Heart right ventricle (tissue), 16 donors: ENCODE measurements around the gene CC2D2A. TPM values are rescaled to one million over a fixed set of nuclear protein-coding genes. Genes with fewer than 3 reads are reported as not detected.

Experiments
- ATAC-seq, 8 donors: fragments of 200-7000 bp; cut with Tn5 transposase; one replicate each; pipeline ENCODE4 v1.9.1; 2020; ENCODE audit warnings: mild to moderate bottlenecking in 8 of 8, moderate library complexity in 8 of 8, moderate number of reproducible peaks in 1 of 8
- DNase-seq, 2 donors: peaks; one replicate each; pipeline ENCODE4 v3.0.0-alpha.2; 2020
- H3K27ac ChIP-seq, 10 donors: fragments of 200-600 bp; sonication (generic) in 2 of 10; one replicate each; pipeline versions ENCODE4 v1.5.0 to v1.8.0; 2020 to 2022; ENCODE audit warnings: mild to moderate bottlenecking in 3 of 10
- H3K27me3 ChIP-seq, 7 donors: fragments of 200-600 bp; one replicate each; pipeline ENCODE4 v1.8.0; 2021 to 2022; ENCODE audit warnings: mild to moderate bottlenecking in 2 of 7
- H3K36me3 ChIP-seq, 9 donors: fragments of 200-600 bp; sonication (generic) in 1 of 9; one replicate each; pipeline versions ENCODE4 v1.5.0 to v1.8.0; 2020 to 2022; ENCODE audit warnings: mild to moderate bottlenecking in 2 of 9
- H3K4me1 ChIP-seq, 9 donors: fragments of 200-600 bp; sonication (generic) in 1 of 9; one replicate each; pipeline versions ENCODE4 v1.5.0 to v1.8.0; 2020 to 2022; ENCODE audit warnings: mild to moderate bottlenecking in 4 of 9
- H3K4me3 ChIP-seq, 10 donors: fragments of 200-600 bp; sonication (generic) in 2 of 10; one replicate each; pipeline versions ENCODE4 v1.5.0 to v1.8.0; 2020 to 2022; ENCODE audit warnings: mild to moderate bottlenecking in 7 of 10, moderate library complexity in 2 of 10
- H3K9me3 ChIP-seq, 11 donors: fragments of 200-600 bp in 10 of 11; sonication (generic) in 2 of 11; one replicate each; pipeline versions ENCODE4 v1.5.0 to v1.8.0; 2013 to 2022; ENCODE audit warnings: mild to moderate bottlenecking in 2 of 11, control low read depth in 1 of 11, moderate library complexity in 1 of 11
- WGBS, 2 donors: extraction: QIAGEN DNeasy Blood & Tissue Kit; methylation state at CpG; one replicate each; pipeline ENCODE4 v1.1.7; 2013; ENCODE audit warnings: inconsistent platforms in 1 of 2; 5-methylcytosine and 5-hydroxymethylcytosine counted together
- intact Hi-C, 10 donors: fragments of 100-400 bp; cut with DNase I; formaldehyde crosslinking; loops; one replicate each; pipeline versions ENCODE4 v1.11.1 to v1.14.2; 2022
- polyA plus RNA-seq, 2 donors: library from polyadenylated mRNA; stranded (reverse); fragments of 200-250 nt; gene quantifications; one replicate each; pipeline ENCODE4 v1.2.3, GENCODE V29; 2013
- total RNA-seq, 10 donors: library from RNA; stranded (reverse); fragmentation: NEBNext Ultra II Directional in 3 of 10; extraction: Animal tissue kit (Norgen Biotek cat#: 25700) in 3 of 10; gene quantifications; one replicate each; pipeline versions ENCODE4 v1.2.1 to v1.2.4, GENCODE V29; 2021 to 2023
- TF ChIP-seq, protein P1 (sequence below), 9 donors: fragments of 200-600 bp; sonication (generic) in 2 of 9; IDR thresholded peaks; one replicate each; pipeline versions ENCODE4 v1.5.0 to v1.8.0; 2021 to 2022; ENCODE audit warnings: antibody characterized with exemption in 9 of 9, mild to moderate bottlenecking in 5 of 9, moderate library complexity in 1 of 9
- donor health status: Arrhythmogenic right ventricular cardiomyopathy.
- donor health status: ischemic (EF 13 %, LVEDD 7.1; RV severe dilation, severe dysfunction).
- donor health status: healthy with polysubstance abuse.
- donor health status: DM: no; HTN: yes; CAD: no.
- donor health status: DM: no; HTN: no; CAD: no.
- donor health status: ischemic (EF 25% LVEDD 6.9; RV normal size, moderate dysfunction).
- donor health status: ischemic (EF 25% LVEDD 5.7; RV mildly dilated, moderate dysfunction).
- donor health status: healthy.
- donor health status: DM: yes; HTN: yes; CAD: no.
- donor health status: Ischemic cardiomyopathy.
- donor health status: ischemic (EF 35%, LVEDD 5.7; RV mildly dilated, moderate dysfunction).
- donor health status: nonischemic (EF 11% LVEDD 7.7; RV severe dilation, severe dysfunction).
- donor health status: DM: yes; HTN: yes; CAD: no.
- donor health status: PGD.
- donor health status: ischemic (EF 29% LVEDD 5.4; RV normal size, mild dysfunction).
- donor health status: nonischemic (EF 23%, LVEDD 6.1; RV moderate dilation, normal function).

CC2D2A gene
- total and polyA plus RNA-seq, 12 donors, result 3.2 to 10.8 (median 7.6) TPM

DNA sequence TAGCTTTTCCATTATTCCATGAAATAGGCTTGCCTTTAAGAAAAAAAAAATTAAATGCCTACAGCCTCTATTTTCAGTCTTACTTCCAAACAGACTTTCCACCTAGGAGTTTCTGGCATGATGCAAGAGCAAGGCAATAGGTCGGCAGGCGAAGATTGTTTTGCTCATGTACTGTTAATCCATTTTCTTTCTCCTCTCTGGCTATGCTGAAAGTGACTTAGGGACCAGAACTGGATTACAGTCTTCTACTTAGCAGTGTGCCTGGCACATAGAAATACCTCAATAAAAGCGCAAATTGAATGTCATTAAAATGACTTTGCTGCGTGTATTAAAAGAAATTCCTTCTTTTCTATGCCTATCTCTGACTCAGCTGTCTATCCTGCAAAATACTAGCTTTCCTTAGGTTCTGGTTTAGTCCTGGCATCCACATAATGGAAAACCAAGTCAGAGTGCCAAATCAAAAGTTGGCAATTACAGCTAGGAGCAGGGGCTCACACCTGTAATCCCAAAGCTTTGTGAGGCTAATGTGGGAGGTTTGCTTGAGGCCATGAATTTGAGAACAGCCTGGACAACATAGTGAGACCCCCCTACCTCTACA lies 51.9 kb downstream of the CC2D2A start:
- Histone ChIP-seq H3K27me3 (no peaks in the 10 kb centered on the region), H3K4me3 (no peak overlapping the region), H3K27ac (no peak overlapping the region), H3K4me1 (no peaks in the 10 kb centered on the region), H3K36me3 (peaks cover 0 to 75% (median 4%) of the 10 kb centered on the region in 9 donors), H3K9me3 (no peaks in the 10 kb centered on the region)
- intact Hi-C loops, result no loop called here
- ATAC-seq (no peak), DNase-seq (no peak)
- TF ChIP-seq, protein P1, sequence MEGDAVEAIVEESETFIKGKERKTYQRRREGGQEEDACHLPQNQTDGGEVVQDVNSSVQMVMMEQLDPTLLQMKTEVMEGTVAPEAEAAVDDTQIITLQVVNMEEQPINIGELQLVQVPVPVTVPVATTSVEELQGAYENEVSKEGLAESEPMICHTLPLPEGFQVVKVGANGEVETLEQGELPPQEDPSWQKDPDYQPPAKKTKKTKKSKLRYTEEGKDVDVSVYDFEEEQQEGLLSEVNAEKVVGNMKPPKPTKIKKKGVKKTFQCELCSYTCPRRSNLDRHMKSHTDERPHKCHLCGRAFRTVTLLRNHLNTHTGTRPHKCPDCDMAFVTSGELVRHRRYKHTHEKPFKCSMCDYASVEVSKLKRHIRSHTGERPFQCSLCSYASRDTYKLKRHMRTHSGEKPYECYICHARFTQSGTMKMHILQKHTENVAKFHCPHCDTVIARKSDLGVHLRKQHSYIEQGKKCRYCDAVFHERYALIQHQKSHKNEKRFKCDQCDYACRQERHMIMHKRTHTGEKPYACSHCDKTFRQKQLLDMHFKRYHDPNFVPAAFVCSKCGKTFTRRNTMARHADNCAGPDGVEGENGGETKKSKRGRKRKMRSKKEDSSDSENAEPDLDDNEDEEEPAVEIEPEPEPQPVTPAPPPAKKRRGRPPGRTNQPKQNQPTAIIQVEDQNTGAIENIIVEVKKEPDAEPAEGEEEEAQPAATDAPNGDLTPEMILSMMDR (IDR thresholded peaks at IDR 0.05), result no peak
- 94 to 95% methylated on average over 4 of the region's 4 CpGs for WGBS, 2 donors

DNA sequence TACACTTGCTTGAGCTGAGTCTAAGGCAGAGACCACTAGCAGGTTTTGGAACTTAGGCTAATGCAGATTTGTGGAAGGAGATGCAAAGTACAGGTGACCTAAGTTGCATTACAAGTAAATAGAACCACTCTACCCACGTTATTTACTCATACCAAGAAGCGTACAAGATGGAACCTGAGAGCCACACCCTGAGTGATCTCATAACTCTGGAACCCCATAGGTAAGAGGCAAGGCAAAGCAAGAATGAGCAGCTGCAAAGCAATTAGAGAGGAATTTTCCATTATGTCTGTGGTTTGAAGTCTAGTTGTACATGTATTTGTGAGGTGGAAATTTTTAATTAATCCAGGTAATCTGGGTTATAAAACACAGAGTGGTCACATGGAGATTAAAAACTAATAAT lies 55.4 kb downstream of the CC2D2A start:
- Histone ChIP-seq H3K9me3 (no peaks in the 10 kb centered on the region), H3K4me3 (no peak overlapping the region), H3K27me3 (no peaks in the 10 kb centered on the region), H3K4me1 (no peaks in the 10 kb centered on the region), H3K27ac (no peak overlapping the region), H3K36me3 (peaks cover 0 to 68% (median 0%) of the 10 kb centered on the region in 9 donors)
- 96 to 98% methylated on average over 2 of the region's 2 CpGs for WGBS, 2 donors
- TF ChIP-seq, protein P1 (IDR thresholded peaks at IDR 0.05), result no peak
- intact Hi-C loops, result no loop called here
- ATAC-seq (no peak), DNase-seq (no peak)

DNA sequence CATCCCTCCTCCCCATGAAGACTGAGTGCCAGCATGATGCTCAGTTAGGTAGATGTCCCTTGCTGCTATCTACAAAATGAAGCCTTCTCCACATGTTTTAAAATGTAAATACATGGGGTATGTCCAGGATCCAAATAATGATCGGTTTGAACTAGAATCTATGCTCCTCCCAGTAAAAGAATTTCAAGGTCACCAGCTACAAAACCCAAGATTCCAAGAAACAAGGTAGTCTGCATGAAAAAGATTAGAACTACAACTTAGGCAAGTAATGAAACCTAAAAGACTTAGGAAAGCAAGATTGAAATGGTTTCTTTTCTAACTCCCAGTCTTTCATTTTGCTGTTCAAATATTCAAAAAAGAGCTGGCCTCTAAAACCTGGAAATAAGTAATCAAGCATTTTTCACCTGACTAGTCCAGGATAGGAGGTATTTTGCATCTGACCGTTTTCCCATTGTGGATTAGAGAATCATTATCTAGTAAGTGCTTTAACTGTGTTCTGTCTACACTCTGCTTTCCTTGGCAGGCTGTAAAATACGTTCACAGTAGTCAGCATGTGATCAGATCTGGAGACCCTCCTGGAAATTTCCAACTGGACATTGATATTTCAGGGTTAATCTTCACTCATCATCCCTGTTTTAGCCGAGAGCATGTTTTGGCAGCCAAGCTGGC lies 57.4 kb downstream of the CC2D2A start:
- H3K4me3 ChIP-seq, result no peak overlapping the region
- no peak for DNase-seq

DNA sequence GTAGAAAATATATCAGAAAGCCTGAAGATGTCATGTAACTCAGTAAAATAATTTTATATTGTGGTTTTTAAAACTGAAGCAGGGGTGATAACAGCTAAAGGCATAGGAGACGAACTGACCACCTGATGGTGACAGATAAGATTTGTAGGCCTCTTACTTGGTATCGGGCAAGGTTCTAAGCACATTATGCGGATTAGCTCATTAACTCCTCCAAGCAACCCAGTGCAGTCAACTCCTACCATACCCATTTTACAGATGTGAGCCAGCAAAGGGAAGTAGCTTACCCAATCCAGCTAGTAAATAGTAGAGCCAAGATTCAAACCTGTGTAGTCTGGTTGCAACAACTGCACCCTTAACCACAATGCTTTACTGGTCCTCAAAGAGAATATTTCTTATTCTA lies 62.1 kb downstream of the CC2D2A start:
- H3K27me3 ChIP-seq, result no peaks in the 10 kb centered on the region
- intact Hi-C loops, result no loop called here
- no peak for DNase-seq
- H3K4me1 ChIP-seq, result peaks cover 0 to 3% (median 0%) of the 10 kb centered on the region in 9 donors
- peaks cover 0 to 77% (median 6%) of the 10 kb centered on the region in 9 donors for H3K36me3 ChIP-seq
- no peak for ATAC-seq
- TF ChIP-seq, protein P1 (IDR thresholded peaks at IDR 0.05), result no peak
- H3K4me3 ChIP-seq, result no peak overlapping the region
- 97 to 100% methylated on average over 3 of the region's 3 CpGs for WGBS, 2 donors
- no peaks in the 10 kb centered on the region for H3K9me3 ChIP-seq
- no peak overlapping the region for H3K27ac ChIP-seq

More for the DNA sequence above, 57.4 kb downstream of the CC2D2A start:
- Histone ChIP-seq H3K4me1 (no peaks in the 10 kb centered on the region), H3K27me3 (no peaks in the 10 kb centered on the region), H3K27ac (no peak overlapping the region), H3K9me3 (no peaks in the 10 kb centered on the region), H3K36me3 (peaks cover 0 to 63% (median 0%) of the 10 kb centered on the region in 9 donors)
- intact Hi-C loops, result no loop called here
- 70 to 73% methylated on average over 4 of the region's 4 CpGs for WGBS, 2 donors
- no peak for ATAC-seq
- TF ChIP-seq, protein P1 (IDR thresholded peaks at IDR 0.05), result no peak
